Neuronal stem cell (in vitro differentiated cells): ENCODE measurements around the gene ACSF2.
A peak's percentile ranks its signal among the peaks of the same experiment; 100 is the strongest.

Experiments used
- DNase-seq: peaks from one replicate; pipeline ENCODE4 v3.0.0-alpha.2; 2013; ENCODE audit warnings: low spot score
- H2AFZ ChIP-seq: one replicate; pipeline ENCODE4 v1.6.1; 2013; ENCODE audit warnings: mild to moderate bottlenecking, low read length, inconsistent platforms
- H2AK5ac ChIP-seq: 2 replicates; pipeline ENCODE4 v1.6.1; 2013; ENCODE audit warnings: low read depth, mild to moderate bottlenecking, inconsistent platforms, low read length, moderate library complexity, mixed read lengths
- H2BK120ac ChIP-seq: 2 replicates; pipeline ENCODE4 v1.6.1; 2013; ENCODE audit warnings: low read depth, mild to moderate bottlenecking, inconsistent platforms, low read length, moderate library complexity, mixed read lengths
- H2BK12ac ChIP-seq: one replicate; pipeline ENCODE4 v1.6.1; 2013; ENCODE audit warnings: low read length, inconsistent platforms
- H2BK15ac ChIP-seq: 2 replicates; pipeline ENCODE4 v1.6.1; 2013; ENCODE audit warnings: mild to moderate bottlenecking, low read length, inconsistent platforms, mixed read lengths
- H2BK5ac ChIP-seq: one replicate; pipeline ENCODE4 v1.6.1; 2013; ENCODE audit warnings: inconsistent platforms, mild to moderate bottlenecking, low read length, moderate library complexity
- H3K14ac ChIP-seq: one replicate; pipeline ENCODE4 v1.6.1; 2013; ENCODE audit warnings: low read length, inconsistent platforms
- H3K18ac ChIP-seq: 2 replicates; pipeline ENCODE4 v1.6.1; 2013; ENCODE audit warnings: low read length, inconsistent platforms
- H3K23ac ChIP-seq: 2 replicates; pipeline ENCODE4 v1.6.1; 2013; ENCODE audit warnings: low read depth, mild to moderate bottlenecking, mixed read lengths, low read length, inconsistent platforms; ENCODE audit not compliant: poor library complexity
- H3K27ac ChIP-seq: replicated peaks from 3 replicates; pipeline ENCODE4 v1.5.1; 2013; ENCODE audit warnings: low read length, inconsistent platforms
- H3K27me3 ChIP-seq, 3 experiments: 2 replicates each; pipeline ENCODE4 v1.6.1; 2013; ENCODE audit warnings: low read length in 3 of 3, mild to moderate bottlenecking in 2 of 3, inconsistent platforms in 1 of 3, low read depth in 1 of 3, mixed read lengths in 1 of 3, moderate library complexity in 1 of 3; ENCODE audit not compliant: control insufficient read depth in 3 of 3, insufficient read depth in 3 of 3
- H3K36me3 ChIP-seq, 2 donors: replicated peaks in 1 of 2; 2 replicates each; pipeline ENCODE4 v1.6.1; 2013; ENCODE audit warnings: low read length in 2 of 2; ENCODE audit not compliant: control insufficient read depth in 2 of 2, insufficient read depth in 2 of 2
- H3K4ac ChIP-seq: 2 replicates; pipeline ENCODE4 v1.6.1; 2013; ENCODE audit warnings: inconsistent platforms, mild to moderate bottlenecking, low read length, moderate library complexity
- H3K4me1 ChIP-seq, 2 donors: 1 replicate in 1 of 2; 2 replicates in 1 of 2; pipeline ENCODE4 v1.6.1; 2013; ENCODE audit warnings: low read length in 2 of 2, low read depth in 1 of 2; ENCODE audit not compliant: control insufficient read depth in 2 of 2, insufficient read depth in 1 of 2
- H3K4me2 ChIP-seq: one replicate; pipeline ENCODE4 v1.6.1; 2013; ENCODE audit warnings: mild to moderate bottlenecking, low read length, inconsistent platforms; ENCODE audit not compliant: insufficient read depth, poor library complexity, severe bottlenecking
- H3K4me3 ChIP-seq, 2 donors: 2 replicates each; pipeline ENCODE4 v1.5.1; 2013; ENCODE audit warnings: low read length in 2 of 2, mild to moderate bottlenecking in 2 of 2, inconsistent platforms in 1 of 2, moderate library complexity in 1 of 2
- H3K79me1 ChIP-seq: one replicate; pipeline ENCODE4 v1.6.1; 2013; ENCODE audit warnings: low read depth, mild to moderate bottlenecking, inconsistent platforms, low read length, moderate library complexity
- H3K9ac ChIP-seq: one replicate; pipeline ENCODE4 v1.6.1; 2013; ENCODE audit warnings: mild to moderate bottlenecking, low read depth, low read length, inconsistent platforms; ENCODE audit not compliant: poor library complexity
- H3K9me3 ChIP-seq, 2 donors: replicated peaks in 1 of 2; 2 replicates each; pipeline versions ENCODE3 to v1.6.1; 2013; ENCODE audit warnings: low read length in 2 of 2, mild to moderate bottlenecking in 2 of 2, inconsistent platforms in 1 of 2, low read depth in 1 of 2, mixed read lengths in 1 of 2, moderate library complexity in 1 of 2; ENCODE audit not compliant: control insufficient read depth in 2 of 2, insufficient read depth in 1 of 2
- H4K8ac ChIP-seq: one replicate; pipeline ENCODE4 v1.6.1; 2013; ENCODE audit warnings: low read depth, mild to moderate bottlenecking, inconsistent platforms, low read length, moderate library complexity
- H4K91ac ChIP-seq: one replicate; pipeline ENCODE4 v1.6.1; 2013; ENCODE audit warnings: low read length, low read depth, mild to moderate bottlenecking, inconsistent platforms; ENCODE audit not compliant: poor library complexity
- WGBS, 2 donors: extraction: QIAGEN DNeasy Blood & Tissue Kit; methylation state at CpG; one replicate each; pipeline ENCODE4 v1.1.7; 2013; ENCODE audit warnings: missing lambda C conversion rate in 2 of 2, mixed read lengths in 1 of 2; ENCODE audit not compliant: insufficient read length in 2 of 2, insufficient replicate concordance in 1 of 2; ENCODE audit errors: extremely low coverage in 2 of 2; 5-methylcytosine and 5-hydroxymethylcytosine counted together

Gene ACSF2

DNA sequence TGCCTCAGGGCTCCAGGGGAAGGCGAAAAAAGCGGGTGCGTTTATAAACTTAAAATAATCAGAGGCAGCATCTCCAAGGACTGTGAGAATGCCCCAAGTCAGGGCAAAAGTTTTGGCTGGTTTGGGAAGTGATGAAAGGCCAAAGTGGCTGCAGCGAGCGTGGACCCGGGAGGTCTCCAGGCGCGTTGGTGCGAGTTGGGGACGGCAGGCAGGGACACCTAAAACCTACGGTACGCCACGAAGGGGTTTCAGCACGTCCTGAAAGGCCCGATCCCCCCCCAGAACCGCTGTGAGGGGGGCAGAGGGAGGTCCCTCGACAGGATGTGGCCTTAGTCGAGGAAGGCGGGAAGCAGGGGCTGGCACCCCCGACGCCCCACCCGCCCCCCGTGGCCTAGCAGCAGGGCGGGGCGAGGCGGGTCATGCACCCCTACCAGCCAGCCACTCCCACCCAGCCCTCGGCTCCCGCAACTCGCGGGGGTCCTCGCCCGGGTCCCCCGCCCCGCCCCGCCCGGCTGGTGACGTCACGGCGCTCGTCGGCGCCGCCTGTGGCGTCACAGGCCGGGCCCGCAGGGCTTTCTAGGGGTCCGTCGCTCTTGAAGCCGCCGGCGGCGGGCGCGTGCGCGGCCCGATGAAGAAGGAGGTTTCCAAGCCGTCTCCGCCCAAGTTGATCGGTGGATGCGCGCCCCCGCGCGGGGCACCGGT, 82.0 kb downstream of the ACSF2 start, which contains the start of gene MYCBPAP:
TSS of gene MYCBPAP (plus strand) at position 569 of the 702 bp plus-strand sequence. CDS start 236 bp downstream, outside the sequence.
- Histone ChIP-seq H2BK12ac (no peak within 1 kb of the TSS), H3K4me1 (peaks cover 13 to 23% of the 10 kb centered on the region in 2 donors), H3K27ac (peak within 1 kb of the TSS; percentile 54), H3K9me3 (no peaks in the 10 kb centered on the region), H3K14ac (peak within 1 kb of the TSS; percentile 87), H2BK5ac (peak within 1 kb of the TSS; percentile 29), H3K4ac (no peak within 1 kb of the TSS), H3K27me3 (peaks cover 0 to 34% (median 0%) of the 10 kb centered on the region in 3 experiments), H3K23ac (peak within 1 kb of the TSS; percentile 59), H3K4me2 (peak within 1 kb of the TSS; percentile 89), H3K36me3 (no peaks in the 10 kb centered on the region), H4K91ac (no peak within 1 kb of the TSS), H3K18ac (peak within 1 kb of the TSS; percentile 95), H4K8ac (no peak within 1 kb of the TSS), H2AFZ (peak within 1 kb of the TSS; percentile 57), H3K9ac (peak within 1 kb of the TSS; percentile 84), H2BK120ac (peak within 1 kb of the TSS; percentile 75), H3K79me1 (no peaks in the 10 kb centered on the region), H2BK15ac (peak within 1 kb of the TSS; percentile 83), H3K4me3 (peak within 1 kb of the TSS in 1 of 2 donors; percentile 79), H2AK5ac (peak within 1 kb of the TSS; percentile 51)
- WGBS, 2 donors: no CpG with 5 or more reads among the region's 66 CpGs
- peak; percentile 83 for DNase-seq

DNA sequence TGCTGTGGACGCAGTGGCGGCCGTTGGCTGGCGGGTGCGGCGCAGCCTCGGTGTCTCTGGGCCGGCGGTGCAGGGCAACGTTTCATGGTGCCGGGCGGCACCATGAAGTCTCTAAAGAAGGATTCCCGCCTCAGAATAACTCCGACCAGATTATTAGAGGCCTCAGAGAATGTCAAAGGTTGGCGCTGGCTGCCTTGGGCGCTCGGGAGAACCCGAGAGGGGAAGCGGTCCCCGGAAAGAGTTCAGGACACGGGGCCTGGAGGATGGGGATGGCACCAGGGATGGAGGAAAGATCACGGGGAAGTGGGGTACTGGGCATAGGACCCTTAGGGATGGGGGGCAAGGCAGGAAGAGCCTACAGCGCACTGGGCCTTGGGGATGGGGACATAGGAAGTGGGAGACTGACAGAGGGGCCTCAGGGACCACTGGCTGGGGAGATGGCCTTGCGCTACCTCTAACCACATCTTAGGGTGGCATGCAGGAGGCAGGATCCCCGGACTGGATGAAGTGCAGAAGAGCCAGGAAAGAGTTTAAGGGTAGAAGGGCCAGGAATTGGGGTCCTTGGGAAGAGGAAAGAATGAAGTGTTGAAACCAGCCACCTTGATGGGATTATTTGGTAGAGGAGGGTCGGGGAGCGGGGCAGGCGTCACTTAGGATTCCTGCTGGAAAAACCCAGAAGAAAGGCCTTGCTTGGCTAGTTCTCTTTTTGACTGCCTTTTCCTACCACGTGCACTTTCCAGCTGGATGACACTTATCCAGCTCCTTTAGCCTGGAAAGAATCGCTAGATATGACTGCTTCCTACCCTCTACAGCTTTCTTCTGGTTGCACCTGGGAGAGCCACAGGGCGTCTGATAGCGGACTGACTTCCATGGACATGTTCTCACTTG, 82.8 kb downstream of the ACSF2 start:
- no CpG with 5 or more reads among the region's 32 CpGs for WGBS, 2 donors
- Histone ChIP-seq H3K14ac (peak overlapping the region; percentile 87), H4K8ac (no peak overlapping the region), H2BK5ac (peak overlapping the region; percentile 29), H3K23ac (no peak overlapping the region), H3K4me3 (peak overlapping the region in 1 of 2 donors; percentile 79), H3K4me2 (peak overlapping the region; percentile 89), H3K9me3 (no peaks in the 10 kb centered on the region), H2AK5ac (peak overlapping the region; percentile 24), H2BK15ac (peak overlapping the region; percentile 83), H3K27ac (peak overlapping the region; percentile 54), H2BK12ac (no peak overlapping the region), H3K27me3 (peaks cover 0 to 31% (median 0%) of the 10 kb centered on the region in 3 experiments), H3K4me1 (peaks cover 11 to 21% of the 10 kb centered on the region in 2 donors), H2AFZ (peak overlapping the region; percentile 57), H3K9ac (peak overlapping the region; percentile 84), H4K91ac (no peak overlapping the region), H3K18ac (peak overlapping the region; percentile 88), H2BK120ac (peak overlapping the region; percentile 16), H3K36me3 (no peaks in the 10 kb centered on the region), H3K4ac (no peak overlapping the region), H3K79me1 (no peaks in the 10 kb centered on the region)
- DNase-seq: no peak

DNA sequence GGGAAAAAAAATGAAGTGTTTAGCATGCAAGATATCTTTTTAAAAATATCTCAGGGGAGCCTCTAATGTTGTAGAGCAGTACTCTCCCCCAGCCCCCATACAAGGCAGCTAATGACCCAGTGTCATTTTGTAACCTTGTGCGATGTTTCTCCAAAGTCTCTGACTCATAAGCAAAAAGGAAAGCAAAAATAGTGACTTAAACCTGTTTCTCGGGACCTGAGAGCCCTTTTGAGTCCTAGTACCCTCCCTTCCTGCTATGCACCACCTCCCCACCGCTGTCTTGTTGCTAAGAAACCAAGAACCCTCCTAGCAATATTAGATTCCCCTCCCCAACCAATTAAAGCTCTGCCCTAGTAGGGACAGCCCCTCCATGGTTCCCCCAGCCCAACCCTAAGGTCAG, 85.0 kb downstream of the ACSF2 start:
- no peak overlapping the region for H2BK5ac ChIP-seq
- H4K8ac ChIP-seq: no peak overlapping the region
- H2AK5ac ChIP-seq: no peak overlapping the region
- no peak overlapping the region for H4K91ac ChIP-seq
- no peak overlapping the region for H3K4me2 ChIP-seq
- DNase-seq: no peak
- no peak overlapping the region for H2BK120ac ChIP-seq
- no peak overlapping the region for H3K9ac ChIP-seq
- H3K23ac ChIP-seq: no peak overlapping the region
- H3K79me1 ChIP-seq: no peaks in the 10 kb centered on the region
- H2BK15ac ChIP-seq: no peak overlapping the region
- no peak overlapping the region for H3K4me3 ChIP-seq
- H3K36me3 ChIP-seq: no peaks in the 10 kb centered on the region
- H2AFZ ChIP-seq: peak overlapping the region; percentile 68
- no CpG with 5 or more reads among the region's 3 CpGs for WGBS, 2 donors
- no peak overlapping the region for H2BK12ac ChIP-seq
- H3K14ac ChIP-seq: no peak overlapping the region
- no peak overlapping the region for H3K27ac ChIP-seq
- peaks cover 18 to 27% of the 10 kb centered on the region in 2 donors for H3K4me1 ChIP-seq
- H3K18ac ChIP-seq: no peak overlapping the region
- no peaks in the 10 kb centered on the region for H3K9me3 ChIP-seq
- H3K4ac ChIP-seq: no peak overlapping the region
- peaks cover 0 to 25% (median 0%) of the 10 kb centered on the region in 3 experiments for H3K27me3 ChIP-seq

DNA sequence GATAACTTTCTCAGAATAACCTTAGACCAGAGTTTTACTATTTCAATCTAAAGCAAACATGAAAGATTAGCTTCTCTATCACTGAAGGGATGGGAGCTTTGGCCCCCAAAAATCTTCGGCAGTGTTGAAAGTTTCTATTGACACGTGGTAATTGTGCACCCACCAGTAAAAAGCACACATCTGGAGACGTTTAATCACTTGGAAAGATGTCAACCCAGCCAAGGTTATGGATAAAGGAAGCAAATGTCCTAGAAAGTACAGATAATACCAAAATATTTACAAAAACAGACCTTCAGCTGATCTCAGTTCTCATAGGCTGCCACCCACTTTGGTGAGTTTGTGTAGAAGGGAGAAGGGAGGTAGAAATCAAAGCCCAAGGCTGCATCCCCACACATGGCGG, 87.5 kb downstream of the ACSF2 start:
- Histone ChIP-seq H3K14ac (no peak overlapping the region), H2BK15ac (no peak overlapping the region), H3K27ac (no peak overlapping the region), H4K91ac (no peak overlapping the region), H3K4me3 (no peak overlapping the region), H3K18ac (no peak overlapping the region), H3K79me1 (no peaks in the 10 kb centered on the region), H2BK5ac (no peak overlapping the region), H4K8ac (no peak overlapping the region), H2AK5ac (no peak overlapping the region), H3K4me1 (peaks cover 18 to 23% of the 10 kb centered on the region in 2 donors), H2AFZ (no peak overlapping the region), H3K27me3 (peaks cover 0 to 22% (median 0%) of the 10 kb centered on the region in 3 experiments), H3K4ac (no peak overlapping the region), H3K9ac (no peak overlapping the region), H3K36me3 (no peaks in the 10 kb centered on the region), H3K9me3 (no peaks in the 10 kb centered on the region), H2BK120ac (no peak overlapping the region), H2BK12ac (no peak overlapping the region), H3K23ac (no peak overlapping the region), H3K4me2 (no peak overlapping the region)
- WGBS, 2 donors: no CpG with 5 or more reads among the region's 4 CpGs
- DNase-seq: no peak
